NOMO-1 (cell line): Measurements from ENCODE around the gene PLCH1.
"Not testable (repeated sequence)": the region's sequence is repeated elsewhere in the genome, so short reads cannot be mapped to it uniquely, and the experiment has no call there.

Experiments used
- DNase-seq, 2 experiments: peaks; one replicate each; lab custom pipeline; 2025; ENCODE audit not compliant: unreplicated experiment in 2 of 2; lab: John Stamatoyannopoulos, UW

PLCH1 gene

DNA sequence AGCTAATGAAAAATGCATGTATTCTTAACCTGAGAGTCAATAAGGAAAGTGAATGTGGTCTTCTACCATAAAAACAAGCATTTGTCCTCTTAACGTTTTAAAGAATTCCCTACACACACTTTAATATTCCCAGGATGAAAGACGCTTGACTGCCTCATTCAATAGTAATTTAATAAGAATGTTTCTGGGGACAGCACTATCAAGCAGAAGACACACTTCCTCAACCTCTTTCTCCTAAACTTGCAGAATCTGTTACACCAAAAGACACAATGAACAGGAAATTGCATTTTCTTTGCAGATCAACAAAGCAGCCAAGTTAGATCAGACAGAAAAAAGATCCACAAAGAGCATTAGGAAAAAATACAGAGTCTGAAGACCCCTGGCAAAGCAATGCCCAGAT is 97.7 kb downstream of the PLCH1 start:
- DNase-seq = no peak

DNA sequence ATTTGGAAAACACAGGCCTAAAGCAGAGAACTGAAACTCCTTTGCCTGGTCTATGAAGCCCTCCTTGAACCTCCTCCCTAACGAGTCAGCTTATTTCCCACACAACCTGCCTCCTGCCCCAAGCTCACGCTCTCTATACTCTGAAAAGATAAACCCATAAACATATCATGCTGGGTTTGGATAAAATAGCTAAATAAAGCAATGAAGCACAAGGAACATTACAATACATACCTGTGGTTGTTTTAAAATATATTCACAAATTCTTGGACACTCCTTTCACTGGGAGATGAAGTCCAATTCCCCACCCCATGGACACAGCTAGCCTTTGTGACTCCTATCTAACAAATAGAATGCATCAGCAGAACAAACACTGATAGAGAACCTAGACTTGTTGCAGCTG is 98.2 kb downstream of the PLCH1 start:
- DNase-seq = no peak

DNA sequence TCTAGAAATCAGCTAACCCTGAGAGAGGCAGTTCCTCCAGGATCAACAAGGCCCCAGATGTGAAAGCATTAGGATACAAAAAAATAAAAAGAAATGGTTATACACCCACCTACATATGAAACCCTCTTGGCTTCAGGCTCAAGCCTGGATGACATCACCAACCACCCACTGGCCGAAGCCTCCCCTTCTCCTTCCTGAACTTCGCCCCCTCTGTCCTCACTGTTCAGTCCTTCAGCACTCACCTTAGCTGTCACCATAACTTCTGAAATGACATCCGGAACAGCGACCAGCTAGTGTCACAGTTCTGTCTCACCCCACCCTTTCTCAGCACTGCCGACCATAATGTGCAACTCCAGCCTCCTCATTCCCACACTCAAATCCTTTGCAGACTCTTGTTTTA is 98.7 kb downstream of the PLCH1 start:
- DNase-seq = no peak

DNA sequence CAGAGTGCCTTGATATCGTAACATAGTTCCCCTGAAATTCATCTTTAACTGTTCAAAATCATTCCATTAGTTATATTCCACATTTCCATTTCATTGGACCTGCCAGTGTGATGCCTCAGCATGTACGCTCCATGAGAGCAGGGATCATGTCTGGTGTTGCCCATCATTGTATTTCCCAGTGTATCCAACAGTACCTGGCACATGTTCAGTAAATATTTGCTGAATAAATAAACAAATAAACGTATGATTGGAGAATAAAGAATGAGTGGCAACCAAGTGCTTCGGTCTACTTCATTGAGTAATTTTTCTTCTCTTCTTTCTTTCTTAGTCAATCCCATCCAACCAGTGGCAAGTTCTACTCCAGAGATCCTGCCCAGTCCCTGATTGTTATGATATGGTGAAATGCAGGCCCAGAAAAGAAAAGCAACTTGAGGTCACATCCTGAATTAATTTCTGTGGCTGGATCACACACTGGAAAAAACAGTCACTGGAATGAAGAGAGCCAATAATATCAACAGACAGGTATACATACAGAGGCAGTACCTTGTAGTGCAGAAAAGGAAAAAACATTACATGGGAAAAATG is 101.2 kb downstream of the PLCH1 start:
- no peak for DNase-seq

DNA sequence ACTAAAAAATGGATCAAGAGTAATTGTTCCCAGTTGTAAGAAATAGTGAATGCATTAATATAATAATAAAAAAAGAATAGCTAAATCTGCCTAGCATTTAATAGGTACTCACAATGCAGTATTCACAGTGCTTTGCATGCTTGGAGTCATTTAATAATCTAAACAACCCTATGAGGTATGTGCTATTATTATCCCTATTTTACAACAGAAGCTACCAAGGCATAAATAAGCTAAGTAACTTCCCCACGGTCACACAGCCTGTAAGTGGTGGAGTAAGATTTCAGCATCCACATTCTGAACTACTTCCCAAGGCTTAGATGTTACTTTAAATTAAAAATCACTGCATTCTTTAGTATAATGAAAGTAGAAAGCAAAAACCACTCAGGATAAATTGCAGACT is 102.9 kb downstream of the PLCH1 start:
- no peak for DNase-seq

DNA sequence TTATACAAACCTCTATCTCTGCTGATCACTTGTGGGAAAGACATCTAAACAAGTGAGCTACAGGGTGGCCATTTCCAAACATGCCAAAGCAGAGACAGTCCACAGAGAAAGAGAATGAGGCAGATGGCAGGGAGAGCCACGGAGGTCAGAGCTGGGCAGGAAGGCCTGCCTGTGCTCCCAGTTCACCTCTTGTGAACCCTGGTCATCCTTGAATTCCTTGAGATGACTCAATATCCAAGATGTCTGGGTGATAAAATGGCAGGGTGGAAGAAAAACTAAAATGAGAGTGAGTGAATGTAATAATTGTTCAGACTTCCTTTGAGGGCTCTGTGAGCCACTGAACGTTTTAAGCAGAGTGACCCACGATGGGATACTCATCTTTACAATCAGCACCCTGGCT is 104.8 kb downstream of the PLCH1 start:
- DNase-seq = no peak

DNA sequence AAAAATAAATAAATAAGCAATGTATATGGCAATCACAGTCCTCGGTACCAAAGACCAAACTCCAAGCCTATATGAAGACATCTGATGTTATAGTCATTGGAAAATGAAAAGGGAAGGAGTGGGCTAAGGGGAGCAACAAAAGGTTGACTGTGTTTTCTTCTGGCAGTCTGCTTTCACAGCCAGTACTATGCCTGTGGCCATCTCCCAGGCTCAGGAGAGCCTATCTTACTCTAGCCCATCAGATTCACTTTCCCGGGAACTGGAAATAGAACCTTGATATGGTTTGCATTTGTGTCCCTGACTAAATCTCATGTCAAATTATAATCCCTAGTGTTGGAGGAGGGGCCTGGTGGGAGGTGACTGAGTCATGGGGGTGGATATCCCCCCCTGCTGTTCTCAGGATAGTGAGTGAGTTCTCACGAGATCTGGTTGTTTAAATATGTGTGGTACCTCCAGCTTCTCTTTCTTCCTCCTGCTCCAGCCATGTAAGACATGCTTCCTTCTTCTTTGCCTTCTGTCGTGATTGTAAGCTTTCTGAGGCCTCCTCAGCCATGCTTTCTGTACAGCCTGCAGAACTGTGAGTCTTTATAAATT is 105.3 kb downstream of the PLCH1 start:
- no peak for DNase-seq

DNA sequence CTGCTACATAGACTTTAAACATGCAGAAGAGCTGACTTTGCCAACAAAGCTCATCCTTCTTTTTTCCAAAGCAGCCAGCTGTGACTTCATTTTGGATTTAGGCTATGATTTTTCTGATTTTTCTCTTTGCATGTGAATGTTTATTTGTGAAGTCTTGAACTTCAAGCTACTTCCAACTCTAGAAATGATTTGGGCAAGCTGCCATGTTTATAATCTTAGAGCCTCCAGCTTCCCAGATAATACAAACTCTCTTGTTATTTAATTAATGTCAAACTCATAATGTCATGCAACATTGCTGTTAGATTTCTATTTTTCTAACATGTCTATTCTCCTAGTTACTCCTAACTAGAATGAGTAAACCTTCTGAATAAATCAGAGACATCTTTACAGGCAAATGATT is 106.4 kb downstream of the PLCH1 start:
- not testable (repeated sequence) for DNase-seq

DNA sequence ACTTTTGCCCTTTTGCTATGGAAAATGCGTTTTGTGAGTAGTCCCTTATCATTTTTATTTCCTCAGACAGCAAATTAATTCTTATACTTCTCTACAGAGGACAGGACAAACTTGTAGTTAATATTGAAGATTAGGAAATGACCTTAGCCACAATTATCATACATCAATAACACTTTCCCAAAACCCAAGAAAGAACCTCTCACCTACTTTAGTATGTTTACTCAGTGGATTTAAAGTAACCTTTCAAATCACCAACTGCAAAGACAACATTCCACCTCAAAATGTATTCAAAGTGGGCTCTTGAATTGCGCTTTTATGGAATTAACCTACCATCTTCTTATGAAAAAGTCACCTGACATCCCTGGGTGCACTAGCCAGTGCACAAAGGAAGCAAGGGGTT is 107.3 kb downstream of the PLCH1 start:
- no peak for DNase-seq

DNA sequence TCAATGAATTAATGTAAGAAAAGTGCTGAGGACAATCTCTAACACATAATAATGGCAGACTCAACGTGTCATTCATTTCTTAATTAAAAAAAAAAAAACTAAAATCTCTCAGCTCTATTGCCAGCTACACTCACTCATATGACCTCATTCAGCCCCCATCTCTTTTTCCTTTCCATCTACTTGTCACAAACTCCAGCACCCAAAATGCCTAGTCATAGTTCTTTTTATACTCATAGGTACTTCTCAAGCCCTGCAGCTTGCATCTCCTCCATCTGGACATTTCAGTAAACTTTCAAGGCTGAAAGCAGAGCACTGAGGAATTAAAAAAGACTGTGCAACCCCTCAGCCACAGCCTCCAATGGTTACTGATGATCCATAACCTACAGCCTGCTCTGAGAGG is 109.8 kb downstream of the PLCH1 start:
- DNase-seq = no peak

DNA sequence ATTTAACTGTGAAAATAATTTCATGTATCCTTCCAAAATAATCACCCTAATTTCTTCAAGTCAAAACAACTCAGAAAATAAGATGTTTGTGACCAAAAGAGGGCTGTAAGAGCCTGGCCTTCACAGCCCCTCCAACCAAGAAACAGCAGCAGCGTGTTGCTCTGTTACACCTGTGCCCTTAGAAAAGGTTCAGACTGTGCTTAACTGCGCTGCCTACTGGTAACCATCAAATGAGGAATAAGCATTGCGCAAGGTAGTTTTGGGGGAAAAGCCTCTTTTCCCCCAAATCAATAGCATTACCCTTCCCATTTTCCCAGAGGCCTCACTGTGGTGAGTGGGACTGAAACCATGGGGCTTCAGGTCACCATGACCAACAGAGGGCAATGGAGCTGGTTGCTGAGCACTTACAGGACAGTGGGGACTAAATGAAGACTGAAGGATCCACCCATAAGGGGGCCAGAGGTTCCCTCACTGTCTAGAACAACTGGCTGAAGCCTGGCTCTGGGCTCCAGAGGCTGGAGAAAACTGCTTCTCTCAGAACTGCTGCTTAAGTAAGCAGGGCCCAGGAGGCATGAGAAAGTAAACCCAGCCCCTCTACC is 110.7 kb downstream of the PLCH1 start:
- no peak for DNase-seq

DNA sequence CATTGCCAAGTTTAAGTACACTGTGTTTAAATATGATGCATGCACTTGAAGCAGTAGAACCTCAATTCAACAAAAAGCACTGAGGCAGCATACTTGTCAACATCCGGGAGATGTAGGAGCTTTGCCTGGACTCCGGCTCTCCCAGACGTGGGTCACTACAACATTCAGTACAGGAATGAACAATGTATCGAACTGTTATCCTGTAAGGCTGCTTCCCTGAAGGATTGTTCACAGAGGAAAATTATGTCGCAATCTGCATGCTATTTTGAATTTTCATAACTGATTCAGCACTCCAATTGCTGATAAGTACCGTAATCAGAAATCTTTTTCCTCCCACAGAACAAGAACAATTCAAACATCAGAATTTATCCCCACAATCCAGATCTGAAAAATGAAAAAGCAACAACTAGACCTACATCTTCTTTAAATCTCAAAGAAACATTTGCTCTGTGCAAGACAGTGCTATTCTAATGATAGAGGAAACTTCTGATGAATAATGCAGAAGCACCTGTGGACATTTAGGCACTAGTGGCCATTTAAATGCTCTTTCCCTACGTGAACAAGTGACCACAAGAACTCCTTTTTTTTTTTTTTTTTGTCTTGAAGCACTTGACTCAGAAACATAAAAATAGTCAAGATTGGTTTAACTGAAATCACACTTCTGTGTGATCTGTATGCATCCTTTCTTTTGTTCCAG is 113.4 kb downstream of the PLCH1 start:
- DNase-seq = no peak

DNA sequence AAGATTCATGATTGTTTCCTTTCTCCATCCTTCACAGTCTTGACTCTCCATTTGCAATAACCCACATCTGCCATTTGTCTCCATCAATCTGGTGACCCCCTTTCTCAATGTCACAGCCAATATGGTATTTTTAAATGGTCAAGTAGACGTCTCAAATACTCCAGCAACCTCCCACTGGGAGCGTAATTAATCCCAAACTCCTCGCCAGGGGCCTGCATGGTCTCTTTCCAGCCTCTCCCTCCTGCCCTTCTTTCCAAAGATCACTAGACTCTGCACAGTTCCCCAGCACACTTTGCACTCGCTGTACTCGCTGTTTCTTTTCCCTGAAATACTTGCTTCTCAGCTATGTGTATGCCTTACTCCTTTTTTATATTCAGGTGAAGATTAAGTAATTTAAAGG is 115.3 kb downstream of the PLCH1 start:
- no peak for DNase-seq

DNA sequence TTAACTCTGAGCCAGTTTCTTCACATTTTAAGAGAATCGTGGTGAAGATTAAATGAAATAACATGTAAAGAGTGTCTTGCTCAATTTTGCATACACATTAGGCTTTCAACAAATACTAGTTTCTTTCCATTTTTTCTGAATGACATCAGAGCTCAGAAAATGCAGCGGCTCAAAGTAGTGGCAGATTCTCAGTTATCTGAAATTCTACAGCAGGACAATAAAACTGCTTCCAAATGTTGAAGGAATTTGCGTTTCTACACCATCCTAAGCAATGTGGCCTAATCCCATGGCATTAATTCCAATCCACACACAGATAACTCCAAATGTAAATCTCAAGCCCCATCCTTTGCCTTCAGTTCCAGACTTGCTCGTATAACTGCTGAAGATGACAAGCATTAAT is 115.8 kb downstream of the PLCH1 start:
- no peak for DNase-seq

DNA sequence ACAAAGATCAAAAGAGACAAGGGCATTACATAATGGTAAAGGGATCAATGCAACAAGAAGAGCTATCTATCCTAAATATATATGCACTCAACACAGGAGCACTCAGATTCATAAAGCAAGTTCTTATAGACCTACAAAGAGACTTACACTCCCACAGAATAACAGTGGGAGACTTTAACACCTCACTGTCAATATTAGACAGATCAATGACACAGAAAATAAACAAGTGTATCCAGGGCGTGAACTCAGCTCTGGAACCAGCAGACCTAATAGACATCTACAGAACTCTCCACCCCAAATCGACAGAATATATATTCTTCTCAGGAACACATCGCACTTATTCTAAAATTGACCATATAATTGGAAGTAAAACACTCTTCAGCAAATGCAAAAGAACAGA is 122.2 kb downstream of the PLCH1 start:
- not testable (repeated sequence) for DNase-seq

DNA sequence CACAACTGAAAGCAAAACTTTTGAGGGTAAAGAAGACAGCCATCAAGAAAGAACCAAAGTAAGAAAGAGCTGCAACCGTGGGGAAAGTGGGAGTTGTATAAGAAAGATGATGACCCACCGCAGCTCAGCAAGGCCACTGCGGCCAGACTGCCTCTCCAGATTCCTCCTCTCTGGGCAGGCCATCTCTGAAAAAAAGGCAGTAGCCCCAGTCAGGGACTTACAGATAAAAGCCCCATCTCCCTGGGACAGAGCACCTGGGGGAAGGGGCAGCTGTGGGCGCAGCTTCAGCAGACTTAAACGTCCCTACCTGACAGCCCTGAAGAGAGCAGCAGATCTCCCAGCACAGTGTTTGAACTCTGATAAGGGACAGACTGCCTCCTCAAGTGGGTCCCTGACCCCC is 124.3 kb downstream of the PLCH1 start:
- not testable (repeated sequence) for DNase-seq

DNA sequence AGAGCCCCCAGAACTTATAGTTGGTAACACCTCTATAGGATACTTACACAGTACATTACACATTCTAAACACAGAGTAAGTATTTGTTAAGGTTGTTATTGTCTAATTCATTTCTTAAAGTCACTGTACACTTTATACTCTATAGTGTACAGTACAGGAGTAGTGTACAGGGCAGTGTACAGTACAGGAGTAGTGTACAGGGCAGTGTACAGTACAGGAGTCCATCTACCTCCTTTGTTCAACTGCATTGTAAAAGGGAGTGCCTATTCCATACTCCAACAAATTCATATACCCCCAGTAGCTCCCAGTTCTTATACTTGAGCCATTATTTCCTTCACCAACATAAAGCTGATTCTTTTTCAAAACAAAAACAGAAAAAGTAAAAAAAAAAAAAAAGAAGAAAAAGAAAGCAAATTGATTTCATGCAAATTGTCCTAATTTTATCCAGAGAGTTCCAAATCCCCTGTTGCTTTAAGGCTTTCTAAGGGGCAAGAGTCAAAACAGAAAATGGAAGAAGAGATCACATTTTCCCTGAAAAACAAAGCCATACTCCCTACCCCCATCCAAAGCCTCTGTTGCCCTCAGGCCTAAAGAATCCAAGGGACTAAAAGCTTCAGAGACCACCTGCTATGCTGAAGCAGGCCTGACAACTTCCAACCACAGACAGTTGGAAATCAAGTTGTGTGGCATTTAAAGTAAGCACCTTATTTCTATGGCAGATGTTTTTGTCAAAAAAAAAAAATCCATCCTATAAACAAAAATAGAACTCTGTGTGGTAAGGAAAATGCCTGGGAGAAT is 125.6 kb downstream of the PLCH1 start:
- no peak for DNase-seq

DNA sequence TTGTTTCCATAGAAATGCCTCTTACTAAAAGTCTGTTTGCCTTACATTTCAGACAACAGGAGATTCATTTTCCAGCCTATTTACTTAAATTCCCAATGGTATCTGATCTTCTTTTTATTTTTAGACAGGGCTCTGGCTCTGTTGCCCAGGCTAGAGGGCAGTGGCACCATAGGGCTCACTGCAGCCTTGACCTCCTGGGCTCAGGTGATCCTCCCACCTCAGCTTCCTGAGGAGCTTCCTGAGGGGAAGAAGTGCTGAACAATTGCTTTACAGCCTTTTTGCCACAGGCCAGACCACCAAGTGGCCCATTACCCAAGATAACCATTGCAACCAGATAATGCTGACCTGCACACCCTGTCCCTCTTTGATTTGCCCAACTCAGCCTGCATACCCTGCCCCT is 126.3 kb downstream of the PLCH1 start:
- DNase-seq = no peak

DNA sequence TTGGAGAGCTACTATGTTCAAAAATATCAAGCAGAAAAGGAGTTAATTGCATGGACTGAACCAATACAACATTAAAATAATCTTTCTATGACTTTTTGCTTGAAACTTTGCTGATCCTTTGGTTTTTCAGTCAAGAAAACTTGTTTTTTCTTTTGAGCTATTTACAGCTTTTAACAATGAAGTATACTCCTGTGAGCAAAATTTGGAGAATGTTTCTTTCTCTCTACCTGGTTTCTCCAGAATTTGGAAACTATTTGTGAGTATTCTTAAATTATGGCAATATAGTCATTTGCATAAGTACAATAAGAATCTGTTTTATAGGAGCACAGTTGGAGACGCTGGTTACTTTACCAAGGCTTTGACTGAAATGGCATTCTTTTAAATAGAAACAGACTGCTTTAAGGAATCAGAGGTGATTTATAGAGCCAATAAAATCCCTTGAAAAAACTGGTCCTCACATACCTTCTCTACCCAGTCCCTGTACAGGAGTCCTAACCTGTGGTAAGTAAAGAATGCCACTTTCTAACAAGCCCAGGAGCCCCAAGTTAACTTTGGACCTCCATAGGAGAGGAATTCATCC is 127.4 kb downstream of the PLCH1 start:
- DNase-seq = no peak

DNA sequence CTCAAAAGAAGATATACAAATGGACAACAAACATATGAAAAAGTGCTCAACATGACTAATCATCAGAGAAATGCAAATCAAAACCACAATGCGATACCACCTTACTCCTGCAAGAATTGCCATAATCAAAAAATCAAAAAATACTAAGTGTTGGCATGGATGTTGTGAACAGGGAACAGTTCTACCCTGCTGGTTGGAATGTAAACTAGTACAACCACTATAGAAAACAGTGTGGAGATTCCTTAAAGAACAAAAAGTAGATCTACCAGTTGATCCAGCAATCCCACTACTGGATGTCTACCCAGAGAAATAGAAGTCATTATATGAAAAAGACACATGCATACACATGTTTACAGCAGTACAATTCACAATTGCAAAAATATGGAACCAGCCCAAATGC is 129.7 kb downstream of the PLCH1 start:
- DNase-seq = not testable (repeated sequence)

DNA sequence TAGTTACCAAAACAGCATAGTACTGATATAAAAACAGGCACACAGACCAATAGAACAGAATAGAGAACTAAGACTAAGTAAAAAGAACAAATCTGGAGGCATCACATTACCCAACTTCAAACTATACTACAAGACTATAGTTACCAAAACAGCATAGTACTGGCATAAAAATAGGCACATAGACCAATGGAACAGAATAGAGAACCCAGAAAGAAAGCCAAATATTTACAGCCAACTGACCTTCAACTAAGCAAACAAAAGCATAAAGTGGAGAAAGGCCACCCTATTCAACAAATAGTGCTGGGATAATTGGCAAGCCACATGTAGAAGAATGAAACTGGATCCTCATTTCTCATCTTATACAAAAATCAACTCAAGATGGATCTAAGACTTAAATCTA is 130.5 kb downstream of the PLCH1 start:
- DNase-seq = not testable (repeated sequence)
